ENCODE measurements around the gene CCHCR1.

DNA sequence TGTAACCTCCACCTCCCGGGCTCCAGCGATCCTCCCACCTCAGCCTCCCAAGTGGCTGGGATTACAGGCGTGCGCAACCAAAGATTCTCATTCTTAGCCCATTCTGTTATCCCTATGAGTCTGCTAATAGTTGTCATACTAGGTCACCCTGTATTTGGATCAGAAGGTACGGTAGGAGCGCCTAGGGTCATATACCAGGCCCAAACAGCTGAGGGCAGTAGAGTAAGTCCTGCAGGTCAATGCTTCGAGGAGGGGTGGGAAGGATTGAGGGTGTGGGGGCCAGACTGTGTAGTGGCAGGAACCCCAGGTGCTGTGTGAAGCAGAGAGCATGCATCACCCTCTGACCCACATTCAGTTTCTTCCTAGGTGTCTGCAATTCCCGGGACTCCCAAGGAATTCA lies 35.6 kb upstream of the CCHCR1 start:
- TF ChIP-seq, protein P1, sequence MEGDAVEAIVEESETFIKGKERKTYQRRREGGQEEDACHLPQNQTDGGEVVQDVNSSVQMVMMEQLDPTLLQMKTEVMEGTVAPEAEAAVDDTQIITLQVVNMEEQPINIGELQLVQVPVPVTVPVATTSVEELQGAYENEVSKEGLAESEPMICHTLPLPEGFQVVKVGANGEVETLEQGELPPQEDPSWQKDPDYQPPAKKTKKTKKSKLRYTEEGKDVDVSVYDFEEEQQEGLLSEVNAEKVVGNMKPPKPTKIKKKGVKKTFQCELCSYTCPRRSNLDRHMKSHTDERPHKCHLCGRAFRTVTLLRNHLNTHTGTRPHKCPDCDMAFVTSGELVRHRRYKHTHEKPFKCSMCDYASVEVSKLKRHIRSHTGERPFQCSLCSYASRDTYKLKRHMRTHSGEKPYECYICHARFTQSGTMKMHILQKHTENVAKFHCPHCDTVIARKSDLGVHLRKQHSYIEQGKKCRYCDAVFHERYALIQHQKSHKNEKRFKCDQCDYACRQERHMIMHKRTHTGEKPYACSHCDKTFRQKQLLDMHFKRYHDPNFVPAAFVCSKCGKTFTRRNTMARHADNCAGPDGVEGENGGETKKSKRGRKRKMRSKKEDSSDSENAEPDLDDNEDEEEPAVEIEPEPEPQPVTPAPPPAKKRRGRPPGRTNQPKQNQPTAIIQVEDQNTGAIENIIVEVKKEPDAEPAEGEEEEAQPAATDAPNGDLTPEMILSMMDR (IDR thresholded peaks at IDR 0.05; ENCODE audit: poor library complexity, severe bottlenecking): no peak
- TF ChIP-seq MXI1 (conservative IDR thresholded peaks at IDR 0.05; ENCODE audit: poor library complexity, severe bottlenecking) (no peak), REST (IDR thresholded peaks at IDR 0.05; ENCODE audit: borderline replicate concordance) (no peak), POLR2AphosphoS5 (IDR thresholded peaks at IDR 0.05) (no peak), SMC3 (conservative IDR thresholded peaks at IDR 0.05; ENCODE audit: poor library complexity) (no peak)
